ENCODE results near the gene FUT1.

The FUT1 gene

DNA sequence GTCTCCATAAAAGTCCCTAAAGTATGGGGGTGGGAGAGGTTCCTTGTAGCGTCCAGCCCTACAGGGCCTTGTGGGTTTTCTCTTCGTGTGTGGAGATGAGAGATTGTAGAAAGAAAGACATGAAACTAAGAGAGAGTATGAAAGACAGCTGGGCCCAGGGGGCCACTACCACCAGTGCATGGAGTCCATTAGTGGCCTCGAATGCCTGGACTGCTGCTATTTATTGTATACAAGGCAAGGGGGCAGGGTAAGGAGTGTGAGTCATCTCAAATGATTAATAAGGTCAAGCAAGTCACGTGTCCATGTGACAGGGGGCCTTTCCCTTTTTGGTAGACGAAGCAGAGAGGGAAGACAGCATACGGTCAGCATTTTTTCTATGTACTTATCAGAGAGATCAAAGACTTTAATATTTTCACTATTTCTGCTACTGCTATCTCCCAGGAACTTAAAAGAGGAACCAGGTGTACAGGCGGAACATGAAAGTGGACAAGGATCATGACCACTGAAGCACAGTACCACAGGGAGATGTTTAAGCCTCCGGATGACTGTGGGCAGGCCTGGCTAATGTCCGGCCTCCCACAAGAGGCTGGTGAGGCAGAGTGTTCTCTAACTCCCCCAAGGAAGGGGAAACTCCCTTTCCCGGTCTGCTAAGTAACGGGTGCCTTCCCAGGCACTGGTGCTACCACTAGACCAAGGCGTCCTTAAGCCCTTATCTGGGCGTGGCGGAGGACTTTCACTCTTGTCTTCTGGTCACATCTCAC, 28.4 kb upstream of the FUT1 start:
- H3K27ac ChIP-seq, result no peak overlapping the region
- DNase-seq (ENCODE audit: low spot score), result no peak
- CTCF ChIA-PET, result interaction anchor here (0.6 kb wide), 1 partner anchor 9 kb away, joined by 4 read pairs; no protein-coding TSS in a partner anchor
- POLR2A ChIA-PET (ENCODE audit: low non-redundant PET), result no interaction called here
- TF ChIP-seq CTCF (conservative IDR thresholded peaks at IDR 0.05; ENCODE audit: low read depth), result no peak

DNA sequence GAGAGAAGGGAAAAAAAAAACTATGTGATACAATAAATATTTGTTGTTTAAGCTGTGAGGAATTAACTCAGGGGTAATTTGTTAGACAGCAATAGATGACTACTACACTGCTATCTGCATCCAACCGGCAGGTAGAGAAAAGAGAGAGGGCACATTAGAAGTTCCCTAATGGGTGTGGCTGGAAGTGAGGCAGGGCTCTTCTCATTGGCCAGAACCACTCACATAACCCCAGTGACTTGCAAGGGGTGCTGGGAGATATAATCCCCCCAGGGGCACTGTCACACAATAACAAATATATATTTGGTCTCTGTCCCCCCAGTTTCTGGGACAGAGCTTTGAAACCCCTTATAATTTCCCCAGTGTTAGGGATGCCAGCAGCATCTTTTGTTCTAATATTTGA, 27.2 kb upstream of the FUT1 start:
- DNase-seq (ENCODE audit: low spot score), result no peak
- ChIA-PET CTCF (no interaction called here), POLR2A (ENCODE audit: low non-redundant PET) (no interaction called here)
- H3K27ac ChIP-seq, result no peak overlapping the region
- TF ChIP-seq CTCF (conservative IDR thresholded peaks at IDR 0.05; ENCODE audit: low read depth), result no peak

GRCh38 chr19:48777720-48778119, 25.3 kb upstream of the FUT1 start:
- no peak for TF ChIP-seq CTCF (conservative IDR thresholded peaks at IDR 0.05; ENCODE audit: low read depth)
- CTCF ChIA-PET, result interaction anchor here (0.6 kb wide), 1 partner anchor 159 kb away, joined by 4 read pairs; no protein-coding TSS in a partner anchor
- POLR2A ChIA-PET (ENCODE audit: low non-redundant PET), result interaction anchor here (0.6 kb wide), 1 partner anchor 104 kb away, joined by 6 read pairs; no protein-coding TSS in a partner anchor
- no peak overlapping the region for H3K27ac ChIP-seq
- DNase-seq (ENCODE audit: low spot score), result no peak

- H3K27ac ChIP-seq, result no peak overlapping the region
- no peak for DNase-seq (ENCODE audit: low spot score)
- ChIA-PET POLR2A (ENCODE audit: low non-redundant PET) (interaction anchor here (0.6 kb wide), 1 partner anchor 104 kb away, joined by 6 read pairs; no protein-coding TSS in a partner anchor), CTCF (interaction anchor here (0.8 kb wide), 1 partner anchor 692 kb away, joined by 5 read pairs; no protein-coding TSS in a partner anchor)
- TF ChIP-seq CTCF (conservative IDR thresholded peaks at IDR 0.05; ENCODE audit: low read depth), result no peak
Observed at GRCh38 chr19:48777139-48777538, 24.7 kb upstream of the FUT1 start.

DNA sequence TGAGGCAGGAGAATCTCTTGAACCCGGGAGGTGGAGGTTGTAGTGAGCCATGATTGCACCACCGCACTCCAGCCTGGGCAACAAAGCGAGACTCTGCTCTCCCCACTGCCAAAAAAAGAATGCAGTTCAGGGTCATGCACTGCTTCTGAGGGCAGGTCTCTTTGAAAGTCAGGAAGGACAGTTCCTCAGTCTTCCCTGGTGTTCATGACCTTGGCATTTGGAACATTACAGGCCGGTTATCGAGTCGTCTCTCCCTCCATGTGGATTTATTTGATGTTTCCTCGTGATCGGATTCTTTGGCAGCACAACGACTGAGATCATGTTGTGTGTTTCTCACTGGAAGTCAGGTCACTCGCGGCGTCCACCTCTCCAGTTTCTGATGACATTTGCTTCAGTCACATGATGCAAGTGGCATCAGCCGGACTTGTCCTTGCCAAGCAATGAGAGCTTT, 20.1 kb upstream of the FUT1 start:
- POLR2A ChIA-PET (ENCODE audit: low non-redundant PET), result no interaction called here
- no peak for TF ChIP-seq CTCF (conservative IDR thresholded peaks at IDR 0.05; ENCODE audit: low read depth)
- no peak for DNase-seq (ENCODE audit: low spot score)
- CTCF ChIA-PET, result no interaction called here
- no peak overlapping the region for H3K27ac ChIP-seq

GRCh38 chr19:48770734-48771472, 18.5 kb upstream of the FUT1 start:
- ChIA-PET CTCF (interaction anchor here (2.4 kb wide), 1 partner anchor 17 kb away, joined by 6 read pairs; no protein-coding TSS in a partner anchor), POLR2A (ENCODE audit: low non-redundant PET) (no interaction called here)
- H3K27ac ChIP-seq, result no peak overlapping the region
- DNase-seq (ENCODE audit: low spot score), result no peak
- TF ChIP-seq CTCF (conservative IDR thresholded peaks at IDR 0.05; ENCODE audit: low read depth), result no peak
